ENCODE results near the gene ST8SIA1.

DNA sequence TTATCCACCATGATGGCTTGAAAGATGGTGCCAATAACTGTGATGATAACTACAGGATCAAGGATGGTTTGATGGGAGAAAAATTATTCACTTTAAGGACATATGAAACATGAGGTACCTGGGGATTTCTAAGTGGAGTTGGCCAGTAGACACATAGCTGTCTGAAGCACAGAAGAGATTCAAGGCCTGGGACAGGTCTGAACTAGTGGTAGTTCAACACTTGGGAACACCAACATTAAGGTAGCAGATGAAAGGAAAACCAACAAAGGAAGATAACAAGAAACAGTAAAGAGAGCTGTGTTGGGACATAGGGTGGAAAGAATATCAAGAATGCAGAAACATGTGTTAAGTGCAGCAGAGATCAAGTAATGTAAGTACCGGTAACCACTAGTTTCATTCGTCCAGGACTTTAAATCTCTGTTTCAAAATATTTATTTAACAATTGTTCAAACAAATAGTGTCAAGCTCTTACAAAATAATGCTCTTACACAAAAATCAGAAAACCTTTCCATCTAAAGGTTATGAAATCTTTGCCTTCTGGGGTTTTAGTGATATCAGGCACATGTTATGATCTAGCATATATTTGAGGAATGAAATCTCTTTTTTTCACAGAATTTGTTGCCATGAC, 104.7 kb downstream of the ST8SIA1 start:
- TF ChIP-seq, protein P1, sequence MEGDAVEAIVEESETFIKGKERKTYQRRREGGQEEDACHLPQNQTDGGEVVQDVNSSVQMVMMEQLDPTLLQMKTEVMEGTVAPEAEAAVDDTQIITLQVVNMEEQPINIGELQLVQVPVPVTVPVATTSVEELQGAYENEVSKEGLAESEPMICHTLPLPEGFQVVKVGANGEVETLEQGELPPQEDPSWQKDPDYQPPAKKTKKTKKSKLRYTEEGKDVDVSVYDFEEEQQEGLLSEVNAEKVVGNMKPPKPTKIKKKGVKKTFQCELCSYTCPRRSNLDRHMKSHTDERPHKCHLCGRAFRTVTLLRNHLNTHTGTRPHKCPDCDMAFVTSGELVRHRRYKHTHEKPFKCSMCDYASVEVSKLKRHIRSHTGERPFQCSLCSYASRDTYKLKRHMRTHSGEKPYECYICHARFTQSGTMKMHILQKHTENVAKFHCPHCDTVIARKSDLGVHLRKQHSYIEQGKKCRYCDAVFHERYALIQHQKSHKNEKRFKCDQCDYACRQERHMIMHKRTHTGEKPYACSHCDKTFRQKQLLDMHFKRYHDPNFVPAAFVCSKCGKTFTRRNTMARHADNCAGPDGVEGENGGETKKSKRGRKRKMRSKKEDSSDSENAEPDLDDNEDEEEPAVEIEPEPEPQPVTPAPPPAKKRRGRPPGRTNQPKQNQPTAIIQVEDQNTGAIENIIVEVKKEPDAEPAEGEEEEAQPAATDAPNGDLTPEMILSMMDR (IDR thresholded peaks at IDR 0.05), result no peak
- no peak for TF ChIP-seq EP300 (IDR thresholded peaks at IDR 0.05)

Measured in esophagus muscularis mucosa (tissue), 3 donors.